ENCODE results near the gene CDKN2A. TPM values are rescaled to one million over a fixed set of nuclear protein-coding genes. Genes with fewer than 3 reads are reported as not detected.

The CDKN2A gene
- polyA plus RNA-seq, 1 of the 3 experiments (the other 2 are of a cell fraction), result 41.4 TPM

DNA sequence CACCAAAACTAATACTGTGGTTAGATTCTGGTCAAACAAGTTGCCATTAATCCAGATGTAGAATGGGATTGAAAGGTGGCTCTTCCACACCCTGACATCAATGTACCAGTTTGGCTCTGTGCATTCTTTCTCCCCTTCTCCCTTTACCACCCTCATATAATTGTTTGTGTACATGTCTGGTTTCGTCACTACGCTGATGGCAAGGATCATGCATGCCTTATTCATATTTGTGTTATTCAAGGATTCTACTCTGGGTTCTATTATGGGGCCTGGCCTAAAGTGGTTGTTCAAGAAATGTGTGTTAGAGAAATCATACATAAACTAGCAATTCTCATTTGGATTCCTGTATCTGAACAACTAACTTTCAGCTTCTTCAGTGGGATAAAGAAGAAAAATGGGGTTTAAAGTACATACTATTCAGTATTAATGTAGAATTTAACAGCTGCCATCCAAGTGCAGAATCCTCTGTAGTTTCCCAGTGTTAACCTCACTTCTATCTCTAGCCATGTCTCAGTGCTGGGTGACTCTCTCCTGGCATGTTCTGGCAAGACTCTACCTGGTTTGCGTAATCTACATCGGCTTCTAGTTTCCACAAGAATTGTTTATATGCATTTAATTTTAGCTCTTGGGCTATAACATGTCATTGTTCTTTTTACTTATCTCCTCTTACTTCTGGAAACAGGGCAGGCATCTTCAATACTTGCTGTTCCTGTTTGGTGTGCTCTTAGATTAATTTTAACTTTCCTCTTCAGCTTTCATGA, 42.9 kb upstream of the CDKN2A start:
- H3K4me2 ChIP-seq, result no peak overlapping the region
- H3K4me3 ChIP-seq (ENCODE audit: low read depth in 2 of 2, low read length in 1 of 2), result no peak overlapping the region
- H3K27me3 ChIP-seq (ENCODE audit: insufficient read depth), result no peaks in the 10 kb centered on the region
- POLR2A ChIA-PET, result interaction anchor here (0.6 kb wide), 1 partner anchor 28 kb away, joined by 3 read pairs; no protein-coding TSS in a partner anchor
- no peak overlapping the region for H3K9ac ChIP-seq
- peaks cover 4% of the 10 kb centered on the region for H3F3A ChIP-seq (replicated peaks; ENCODE audit: insufficient read depth)
- WGBS (ENCODE audit: low lambda C conversion rate), result 71% methylated on average over 4 of the region's 4 CpGs
- CTCF ChIA-PET, result interaction anchor here (0.6 to 9.0 kb wide), 19 partner anchors 8 to 278 kb away, joined by 3 to 100 read pairs (median 3); partner anchors contain the start of genes CDKN2B and MTAP
- no peak overlapping the region for H3K27ac ChIP-seq (ENCODE audit: low read depth in 2 of 2, low read length in 1 of 2)
- no peaks in the 10 kb centered on the region for H3K79me2 ChIP-seq (ENCODE audit: insufficient read depth)
- H3K9me2 ChIP-seq, result no peaks in the 10 kb centered on the region
- no peaks in the 10 kb centered on the region for H3K36me3 ChIP-seq (replicated peaks in 1 of 2; ENCODE audit: control insufficient read depth in 1 of 2, insufficient read depth in 2 of 2, low read length in 1 of 2)
- TF ChIP-seq MXI1 (IDR thresholded peaks at IDR 0.05; ENCODE audit: low read depth, low read length) (no peak), USF1 (IDR thresholded peaks at IDR 0.05; ENCODE audit: borderline replicate concordance, low read depth) (no peak), RAD21 (IDR thresholded peaks at IDR 0.05; ENCODE audit: low read length) (no peak), EP300 (IDR thresholded peaks at IDR 0.05; ENCODE audit: borderline replicate concordance in 1 of 2, low read depth in 1 of 2, low read length in 1 of 2) (no peak), JUND (IDR thresholded peaks at IDR 0.05) (no peak), MEF2A (IDR thresholded peaks at IDR 0.05; ENCODE audit: borderline replicate concordance, low read depth) (no peak), GABPA (IDR thresholded peaks at IDR 0.05; ENCODE audit: low read depth) (no peak), IRF3 (IDR thresholded peaks at IDR 0.05; ENCODE audit: low read depth, low read length) (no peak), ELF1 (IDR thresholded peaks at IDR 0.05) (no peak), FOXJ3 (CRISPR knock-in tag; IDR thresholded peaks at IDR 0.05) (no peak), TCF12 (IDR thresholded peaks at IDR 0.05) (no peak), YY1 (IDR thresholded peaks at IDR 0.05; ENCODE audit: low read depth) (no peak), GATA2 (CRISPR knock-in tag; IDR thresholded peaks at IDR 0.05) (no peak), RXRA (IDR thresholded peaks at IDR 0.05; ENCODE audit: borderline replicate concordance, low read depth) (no peak), RCOR1 (IDR thresholded peaks at IDR 0.05; ENCODE audit: low read length) (no peak), MAX (IDR thresholded peaks at IDR 0.05; ENCODE audit: low read depth) (no peak), TEAD4 (IDR thresholded peaks at IDR 0.05; ENCODE audit: borderline replicate concordance, insufficient read depth) (no peak), POLR2AphosphoS5 (IDR thresholded peaks at IDR 0.05; ENCODE audit: low read depth, low read length) (no peak)
- no peaks in the 10 kb centered on the region for H4K20me1 ChIP-seq (ENCODE audit: insufficient read depth)
- no peaks in the 10 kb centered on the region; a peak in 1 of 4 replicates for H3K4me1 ChIP-seq (ENCODE audit: control insufficient read depth in 1 of 2, insufficient read depth in 2 of 2, low read depth in 1 of 2, low read length in 1 of 2)
- no peaks in the 10 kb centered on the region for H3K9me3 ChIP-seq
- no peak for DNase-seq
- H2AFZ ChIP-seq (ENCODE audit: low read depth), result no peak overlapping the region

Data from SK-N-SH (cell line).